Measurements from ENCODE around the gene AKT3.

GRCh38 chr1:243564814-243565213 is 285.2 kb downstream of the AKT3 start:
- TF ChIP-seq, protein P1, sequence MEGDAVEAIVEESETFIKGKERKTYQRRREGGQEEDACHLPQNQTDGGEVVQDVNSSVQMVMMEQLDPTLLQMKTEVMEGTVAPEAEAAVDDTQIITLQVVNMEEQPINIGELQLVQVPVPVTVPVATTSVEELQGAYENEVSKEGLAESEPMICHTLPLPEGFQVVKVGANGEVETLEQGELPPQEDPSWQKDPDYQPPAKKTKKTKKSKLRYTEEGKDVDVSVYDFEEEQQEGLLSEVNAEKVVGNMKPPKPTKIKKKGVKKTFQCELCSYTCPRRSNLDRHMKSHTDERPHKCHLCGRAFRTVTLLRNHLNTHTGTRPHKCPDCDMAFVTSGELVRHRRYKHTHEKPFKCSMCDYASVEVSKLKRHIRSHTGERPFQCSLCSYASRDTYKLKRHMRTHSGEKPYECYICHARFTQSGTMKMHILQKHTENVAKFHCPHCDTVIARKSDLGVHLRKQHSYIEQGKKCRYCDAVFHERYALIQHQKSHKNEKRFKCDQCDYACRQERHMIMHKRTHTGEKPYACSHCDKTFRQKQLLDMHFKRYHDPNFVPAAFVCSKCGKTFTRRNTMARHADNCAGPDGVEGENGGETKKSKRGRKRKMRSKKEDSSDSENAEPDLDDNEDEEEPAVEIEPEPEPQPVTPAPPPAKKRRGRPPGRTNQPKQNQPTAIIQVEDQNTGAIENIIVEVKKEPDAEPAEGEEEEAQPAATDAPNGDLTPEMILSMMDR (IDR thresholded peaks at IDR 0.05), result no peak
- TF ChIP-seq POLR2A (IDR thresholded peaks at IDR 0.05) (no peak), POLR2AphosphoS5 (IDR thresholded peaks at IDR 0.05; ENCODE audit: insufficient read depth in 1 of 2, low read depth in 1 of 2) (no peak)

Measured in vagina (tissue), 2 donors.